A549 (cell line): ENCODE measurements around the gene CNTN2.

Source experiments
- CTCF ChIP-seq: fragments of >200 bp; sonication (Bioruptor Twin); formaldehyde crosslinking; IDR thresholded peaks from 3 replicates; pipeline ENCODE4 v1.5.1; 2016
- RAD21 ChIP-seq, 2 experiments: fragments of >200 bp in 1 of 2; sonication (Bioruptor Twin) in 1 of 2; formaldehyde crosslinking in 1 of 2; IDR thresholded peaks in 1 of 2; conservative IDR thresholded peaks in 1 of 2; 2 replicates in 1 of 2; 3 replicates in 1 of 2; pipeline ENCODE4 v1.6.1; 2012 to 2018; ENCODE audit warnings: inconsistent platforms in 1 of 2
- ZFP36 ChIP-seq: fragments of 450-650 bp; IDR thresholded peaks from 2 replicates; pipeline ENCODE4 v1.6.1; 2014; ENCODE audit warnings: borderline replicate concordance; ENCODE audit not compliant: partially characterized antibody

- TF ChIP-seq ZFP36 = no peak
- TF ChIP-seq RAD21 (conservative IDR thresholded peaks at IDR 0.05 in 1 of 2, IDR thresholded peaks at IDR 0.05 in 1 of 2) = no peak
- no peak for TF ChIP-seq CTCF
Measured at GRCh38 chr1:205003358-205004131, 39.5 kb upstream of the CNTN2 start.
